ENCODE results near the gene ANKDD1B.
"Not testable (repeated sequence)": the region's sequence is repeated elsewhere in the genome, so short reads cannot be mapped to it uniquely, and the experiment has no call there.

The ANKDD1B gene

DNA sequence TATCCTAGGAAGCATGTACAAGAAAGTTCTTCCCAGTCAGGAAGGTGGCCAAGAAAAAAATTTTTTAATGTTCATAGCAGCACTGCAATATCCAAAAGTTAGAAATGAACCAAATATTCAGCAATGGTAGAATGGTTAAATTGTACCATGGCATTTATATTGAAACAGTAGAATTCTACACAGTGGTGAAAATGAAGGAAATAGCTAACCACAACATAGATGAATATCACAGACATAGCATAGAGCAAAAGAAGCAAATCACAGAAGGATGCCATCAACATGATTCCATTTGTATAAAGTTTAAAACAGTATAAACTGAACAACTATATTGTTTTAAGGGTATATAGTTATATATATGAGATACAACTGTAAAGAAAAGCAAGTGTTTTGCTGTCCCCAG, 10.7 kb upstream of the ANKDD1B start:
- Histone ChIP-seq H3K27me3 (ENCODE audit: control insufficient read depth, insufficient read depth, low read length) (no peaks in the 10 kb centered on the region), H3K36me3 (ENCODE audit: control insufficient read depth, insufficient read depth, low read length) (peaks cover 6% of the 10 kb centered on the region; the same call in 1 of the 2 replicates), H3K27ac (ENCODE audit: low read depth, low read length) (no peak overlapping the region), H3K9ac (ENCODE audit: low read length) (no peak overlapping the region), H3K4me1 (ENCODE audit: control insufficient read depth, insufficient read depth, low read length) (peaks cover 18% of the 10 kb centered on the region), H3K9me3 (ENCODE audit: control insufficient read depth, insufficient read depth, low read depth, low read length) (no peaks in the 10 kb centered on the region), H3K4me3 (ENCODE audit: low read depth, low read length) (no peak overlapping the region)

DNA sequence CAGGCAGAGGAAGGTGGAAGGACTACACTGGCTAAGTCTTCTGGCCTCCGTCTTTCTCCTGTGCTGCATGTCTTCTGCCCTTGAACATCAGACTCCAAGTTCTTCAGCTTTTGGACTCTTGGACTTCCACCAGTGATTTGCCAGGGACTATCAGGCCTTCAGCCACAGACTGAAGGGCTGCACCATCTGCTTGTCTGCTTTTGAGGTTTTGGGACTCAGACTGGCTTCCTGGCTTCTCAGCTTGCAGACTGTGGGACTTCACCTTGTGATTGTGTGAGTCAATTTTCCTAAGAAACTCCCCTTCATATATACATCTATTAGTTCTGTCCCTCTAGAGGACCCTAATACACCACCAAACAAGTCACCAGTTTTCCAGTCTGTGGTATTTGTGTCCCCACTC, 9.7 kb upstream of the ANKDD1B start:
- no peak overlapping the region for H3K27ac ChIP-seq (ENCODE audit: low read depth, low read length)
- H3K27me3 ChIP-seq (ENCODE audit: control insufficient read depth, insufficient read depth, low read length): no peaks in the 10 kb centered on the region
- H3K9ac ChIP-seq (ENCODE audit: low read length): no peak overlapping the region
- peaks cover 4% of the 10 kb centered on the region; the same call in 1 of the 2 replicates for H3K36me3 ChIP-seq (ENCODE audit: control insufficient read depth, insufficient read depth, low read length)
- no peaks in the 10 kb centered on the region for H3K9me3 ChIP-seq (ENCODE audit: control insufficient read depth, insufficient read depth, low read depth, low read length)
- H3K4me3 ChIP-seq (ENCODE audit: low read depth, low read length): no peak overlapping the region
- H3K4me1 ChIP-seq (ENCODE audit: control insufficient read depth, insufficient read depth, low read length): peaks cover 20% of the 10 kb centered on the region

DNA sequence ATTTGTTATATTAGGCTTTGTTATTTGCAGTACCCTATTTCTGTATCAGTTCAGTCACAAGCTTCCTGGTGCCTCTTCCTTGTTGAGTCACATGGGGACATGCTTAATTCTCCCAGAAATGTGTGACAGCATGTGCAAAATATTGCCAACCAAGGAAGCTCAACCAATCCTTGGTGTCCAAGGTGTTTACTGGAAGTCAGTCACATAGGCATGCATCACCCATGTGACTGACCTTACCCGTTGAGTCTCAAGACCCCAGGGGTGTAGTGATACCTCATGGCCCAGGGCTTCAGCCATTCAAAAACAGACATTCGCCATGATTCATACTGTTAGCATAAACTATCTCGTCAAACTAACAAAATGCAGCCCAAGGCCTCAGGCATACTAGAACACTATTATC, 9.3 kb upstream of the ANKDD1B start:
- Histone ChIP-seq H3K9me3 (ENCODE audit: control insufficient read depth, insufficient read depth, low read depth, low read length) (no peaks in the 10 kb centered on the region), H3K4me3 (ENCODE audit: low read depth, low read length) (no peak overlapping the region), H3K9ac (ENCODE audit: low read length) (no peak overlapping the region), H3K27me3 (ENCODE audit: control insufficient read depth, insufficient read depth, low read length) (no peaks in the 10 kb centered on the region), H3K4me1 (ENCODE audit: control insufficient read depth, insufficient read depth, low read length) (peaks cover 25% of the 10 kb centered on the region), H3K27ac (ENCODE audit: low read depth, low read length) (no peak overlapping the region), H3K36me3 (ENCODE audit: control insufficient read depth, insufficient read depth, low read length) (peaks cover 4% of the 10 kb centered on the region; the same call in 1 of the 2 replicates)

DNA sequence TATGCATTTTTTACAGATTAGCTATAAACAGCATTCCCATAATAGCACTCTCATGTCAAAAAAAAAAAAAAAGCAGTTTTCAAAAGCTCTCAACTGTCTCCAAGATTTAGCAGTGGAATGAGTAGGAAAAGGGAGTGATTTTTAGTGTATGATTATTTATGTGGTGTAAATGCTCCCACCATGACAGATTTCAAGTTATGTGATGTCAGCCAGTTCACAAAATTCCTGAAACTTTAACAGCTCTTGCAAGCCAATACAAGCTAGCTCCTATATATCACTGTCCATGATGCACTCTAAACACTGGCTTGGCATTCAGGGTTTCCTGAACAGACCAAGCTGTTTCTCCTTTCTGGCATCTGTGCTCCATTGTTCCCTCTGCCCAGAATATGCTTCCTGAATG, 7.9 kb upstream of the ANKDD1B start:
- peaks cover 4% of the 10 kb centered on the region; the same call in 1 of the 2 replicates for H3K36me3 ChIP-seq (ENCODE audit: control insufficient read depth, insufficient read depth, low read length)
- H3K9ac ChIP-seq (ENCODE audit: low read length): no peak overlapping the region
- peaks cover 30% of the 10 kb centered on the region for H3K4me1 ChIP-seq (ENCODE audit: control insufficient read depth, insufficient read depth, low read length)
- no peak overlapping the region for H3K4me3 ChIP-seq (ENCODE audit: low read depth, low read length)
- H3K9me3 ChIP-seq (ENCODE audit: control insufficient read depth, insufficient read depth, low read depth, low read length): no peaks in the 10 kb centered on the region
- no peaks in the 10 kb centered on the region for H3K27me3 ChIP-seq (ENCODE audit: control insufficient read depth, insufficient read depth, low read length)
- no peak overlapping the region for H3K27ac ChIP-seq (ENCODE audit: low read depth, low read length)

DNA sequence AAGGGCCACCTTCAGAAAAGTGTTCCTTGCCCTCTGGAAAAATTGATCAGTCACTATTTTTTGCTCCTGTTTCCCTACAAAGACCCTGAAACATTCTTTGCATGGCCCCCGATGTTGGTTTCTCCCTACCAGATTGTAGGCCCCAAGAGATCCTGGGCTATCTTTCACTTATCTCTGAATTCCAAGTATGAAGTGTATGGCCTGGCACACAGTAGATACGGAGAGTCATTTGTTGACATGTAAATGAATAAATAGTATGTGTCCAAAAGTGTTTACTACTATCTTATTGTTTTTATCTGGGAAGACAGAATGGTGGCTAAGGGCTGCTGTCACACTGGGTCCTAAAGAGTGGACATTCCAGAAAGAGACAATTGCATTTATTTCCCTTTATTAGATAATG, 7.4 kb upstream of the ANKDD1B start:
- peaks cover 34% of the 10 kb centered on the region for H3K4me1 ChIP-seq (ENCODE audit: control insufficient read depth, insufficient read depth, low read length)
- no peaks in the 10 kb centered on the region for H3K27me3 ChIP-seq (ENCODE audit: control insufficient read depth, insufficient read depth, low read length)
- H3K9ac ChIP-seq (ENCODE audit: low read length): no peak overlapping the region
- H3K4me3 ChIP-seq (ENCODE audit: low read depth, low read length): no peak overlapping the region
- H3K36me3 ChIP-seq (ENCODE audit: control insufficient read depth, insufficient read depth, low read length): peaks cover 4% of the 10 kb centered on the region; the same call in 1 of the 2 replicates
- no peak overlapping the region; the same call in 1 of the 2 replicates for H3K27ac ChIP-seq (ENCODE audit: low read depth, low read length)
- H3K9me3 ChIP-seq (ENCODE audit: control insufficient read depth, insufficient read depth, low read depth, low read length): no peaks in the 10 kb centered on the region

DNA sequence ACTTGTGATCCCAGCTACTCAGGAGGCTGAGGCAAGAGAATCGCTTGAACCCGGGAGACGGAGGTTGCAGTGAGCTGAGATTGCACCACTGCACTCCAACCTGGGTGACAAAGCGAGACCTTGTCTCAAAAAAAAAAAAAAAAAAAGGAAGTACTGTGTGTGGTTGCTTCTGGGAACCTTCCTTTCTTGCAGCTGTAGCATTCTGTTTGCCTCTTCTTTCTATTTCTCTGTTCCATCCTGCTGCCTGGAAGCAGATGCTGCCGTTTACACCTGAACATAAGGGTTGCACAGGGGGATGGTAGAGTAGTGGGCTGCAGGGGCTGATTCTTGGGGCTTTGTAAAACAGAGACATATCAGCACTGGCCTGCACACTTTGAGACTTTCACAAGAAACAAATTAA, 3.9 kb upstream of the ANKDD1B start:
- peak overlapping the region; percentile 90; the same call in 1 of the 2 replicates for H3K27ac ChIP-seq (ENCODE audit: low read depth, low read length)
- H3K4me1 ChIP-seq (ENCODE audit: control insufficient read depth, insufficient read depth, low read length): peaks cover 45% of the 10 kb centered on the region
- peak overlapping the region; percentile 86 for H3K9ac ChIP-seq (ENCODE audit: low read length)
- H3K27me3 ChIP-seq (ENCODE audit: control insufficient read depth, insufficient read depth, low read length); H3K36me3 ChIP-seq (ENCODE audit: control insufficient read depth, insufficient read depth, low read length); H3K4me3 ChIP-seq (ENCODE audit: low read depth, low read length); H3K9me3 ChIP-seq (ENCODE audit: control insufficient read depth, insufficient read depth, low read depth, low read length): not testable (repeated sequence)

DNA sequence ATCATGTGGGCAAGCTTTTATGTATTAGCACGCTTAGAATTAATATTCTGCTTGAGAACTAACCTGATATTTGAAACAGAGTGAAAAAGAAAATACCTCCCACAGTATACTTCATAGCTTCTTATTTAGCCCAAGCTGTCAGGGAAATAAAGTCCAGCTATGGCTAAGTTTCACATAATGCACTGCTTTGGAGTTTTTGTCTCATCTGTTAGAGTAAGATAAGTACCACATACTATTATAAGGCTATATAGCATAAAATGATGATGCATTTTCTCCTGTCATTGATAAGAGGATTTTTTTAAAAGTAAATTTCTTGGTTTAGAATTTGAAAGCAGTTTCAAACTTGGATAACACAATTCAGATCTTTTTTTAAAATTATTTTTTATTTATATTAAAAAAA, 2.4 kb upstream of the ANKDD1B start:
- peaks cover 47% of the 10 kb centered on the region for H3K4me1 ChIP-seq (ENCODE audit: control insufficient read depth, insufficient read depth, low read length)
- no peak overlapping the region for H3K4me3 ChIP-seq (ENCODE audit: low read depth, low read length)
- H3K27ac ChIP-seq (ENCODE audit: low read depth, low read length): no peak overlapping the region
- peaks cover 3% of the 10 kb centered on the region; the same call in 1 of the 2 replicates for H3K27me3 ChIP-seq (ENCODE audit: control insufficient read depth, insufficient read depth, low read length)
- no peak overlapping the region for H3K9ac ChIP-seq (ENCODE audit: low read length)
- H3K36me3 ChIP-seq (ENCODE audit: control insufficient read depth, insufficient read depth, low read length): no peaks in the 10 kb centered on the region
- no peaks in the 10 kb centered on the region for H3K9me3 ChIP-seq (ENCODE audit: control insufficient read depth, insufficient read depth, low read depth, low read length)

DNA sequence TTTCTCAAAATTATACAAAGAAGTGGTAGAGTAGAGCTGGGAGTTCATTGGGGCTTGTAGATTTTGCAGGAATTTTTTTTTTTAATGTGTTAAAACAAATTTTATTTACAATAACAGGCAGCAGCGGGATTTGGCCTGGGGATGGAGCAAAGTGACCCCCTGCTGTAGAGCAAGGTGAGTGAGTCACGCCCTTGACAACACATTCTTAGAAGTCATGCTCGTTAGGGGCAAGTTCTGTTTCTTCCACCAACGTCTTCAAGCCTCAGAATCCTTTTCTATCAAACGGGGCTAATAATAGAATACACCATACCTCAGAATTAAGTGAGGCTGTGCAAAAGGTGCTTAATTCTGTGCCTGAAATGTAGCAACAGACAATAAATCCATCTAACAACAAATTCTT, 1.1 kb upstream of the ANKDD1B start:
- Histone ChIP-seq H3K9ac (ENCODE audit: low read length) (peak overlapping the region; percentile 60), H3K9me3 (ENCODE audit: control insufficient read depth, insufficient read depth, low read depth, low read length) (no peaks in the 10 kb centered on the region), H3K27me3 (ENCODE audit: control insufficient read depth, insufficient read depth, low read length) (peaks cover 3% of the 10 kb centered on the region; the same call in 1 of the 2 replicates), H3K4me3 (ENCODE audit: low read depth, low read length) (peak overlapping the region; percentile 69; the same call in 1 of the 2 replicates), H3K27ac (ENCODE audit: low read depth, low read length) (peak overlapping the region; percentile 67; the same call in 1 of the 2 replicates), H3K4me1 (ENCODE audit: control insufficient read depth, insufficient read depth, low read length) (peaks cover 40% of the 10 kb centered on the region), H3K36me3 (ENCODE audit: control insufficient read depth, insufficient read depth, low read length) (no peaks in the 10 kb centered on the region)

DNA sequence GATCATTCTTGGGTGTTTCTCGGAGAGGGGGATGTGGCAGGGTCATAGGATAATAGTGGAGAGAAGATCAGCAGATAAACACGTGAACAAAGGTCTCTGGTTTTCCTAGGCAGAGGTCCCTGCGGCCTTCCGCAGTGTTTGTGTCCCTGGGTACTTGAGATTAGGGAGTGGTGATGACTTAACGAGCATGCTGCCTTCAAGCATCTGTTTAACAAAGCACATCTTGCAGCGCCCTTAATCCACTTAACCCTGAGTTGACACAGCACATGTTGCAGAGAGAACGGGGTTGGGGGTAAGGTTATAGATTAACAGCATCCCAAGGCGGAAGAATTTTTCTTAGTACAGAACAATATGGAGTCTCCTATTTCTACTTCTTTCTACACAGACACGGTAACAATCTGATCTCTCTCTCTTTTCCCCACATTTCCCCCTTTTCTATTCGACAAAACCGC, 368 bp upstream of the ANKDD1B start:
- not testable (repeated sequence) for H3K36me3 ChIP-seq (ENCODE audit: control insufficient read depth, insufficient read depth, low read length); H3K27me3 ChIP-seq (ENCODE audit: control insufficient read depth, insufficient read depth, low read length); H3K9me3 ChIP-seq (ENCODE audit: control insufficient read depth, insufficient read depth, low read depth, low read length)
- Histone ChIP-seq H3K27ac (ENCODE audit: low read depth, low read length) (peak overlapping the region; percentile 90; the same call in 1 of the 2 replicates), H3K4me1 (ENCODE audit: control insufficient read depth, insufficient read depth, low read length) (peaks cover 35% of the 10 kb centered on the region), H3K4me3 (ENCODE audit: low read depth, low read length) (peak overlapping the region; percentile 69), H3K9ac (ENCODE audit: low read length) (peak overlapping the region; percentile 96)

DNA sequence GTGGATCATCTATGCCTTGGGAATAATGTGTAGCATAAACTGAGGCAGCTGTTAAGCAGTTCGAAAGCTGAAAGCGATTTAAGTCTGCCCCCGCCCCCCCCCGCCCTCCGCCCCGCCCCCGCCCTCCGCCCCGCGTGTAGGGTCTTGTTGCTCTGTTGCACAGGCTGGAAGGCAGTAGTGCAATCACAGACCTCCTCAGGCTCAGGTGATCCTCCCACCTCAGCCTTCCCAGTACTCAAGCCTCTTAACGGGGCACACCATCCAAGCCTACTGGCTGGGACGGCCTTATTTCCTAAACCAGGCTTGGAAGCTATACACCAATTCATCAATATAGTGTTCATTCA, 945 bp downstream of the ANKDD1B start:
- Histone ChIP-seq H3K4me3 (ENCODE audit: low read depth, low read length) (peak overlapping the region; percentile 69), H3K27ac (ENCODE audit: low read depth, low read length) (no peak overlapping the region; the same call in 1 of the 2 replicates), H3K9ac (ENCODE audit: low read length) (peak overlapping the region; percentile 96), H3K36me3 (ENCODE audit: control insufficient read depth, insufficient read depth, low read length) (no peaks in the 10 kb centered on the region), H3K4me1 (ENCODE audit: control insufficient read depth, insufficient read depth, low read length) (peaks cover 41% of the 10 kb centered on the region), H3K27me3 (ENCODE audit: control insufficient read depth, insufficient read depth, low read length) (peaks cover 3% of the 10 kb centered on the region; the same call in 1 of the 2 replicates), H3K9me3 (ENCODE audit: control insufficient read depth, insufficient read depth, low read depth, low read length) (no peaks in the 10 kb centered on the region)

DNA sequence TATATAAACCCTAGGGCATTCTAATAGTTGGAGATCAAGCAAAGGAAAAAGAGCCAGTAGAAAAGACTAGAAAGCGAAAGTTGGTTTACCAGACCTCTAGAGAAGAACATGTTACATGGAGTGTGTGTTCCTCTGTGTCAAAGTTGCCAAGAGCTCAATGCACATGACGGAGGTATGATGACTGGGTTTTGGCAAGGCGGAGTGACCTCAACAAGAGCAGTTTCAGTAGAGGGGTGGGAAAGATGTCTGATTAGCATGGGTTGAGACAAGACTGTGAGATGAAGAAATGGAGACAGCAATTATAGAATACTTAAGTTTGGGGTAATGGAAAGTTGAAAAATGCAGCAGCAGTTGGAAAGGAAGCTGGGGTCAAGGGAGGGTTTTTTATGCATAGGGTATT, 1.6 kb downstream of the ANKDD1B start:
- Histone ChIP-seq H3K36me3 (ENCODE audit: control insufficient read depth, insufficient read depth, low read length) (no peaks in the 10 kb centered on the region), H3K4me3 (ENCODE audit: low read depth, low read length) (peak overlapping the region; percentile 26; the same call in 1 of the 2 replicates), H3K27ac (ENCODE audit: low read depth, low read length) (no peak overlapping the region), H3K4me1 (ENCODE audit: control insufficient read depth, insufficient read depth, low read length) (peaks cover 44% of the 10 kb centered on the region), H3K9ac (ENCODE audit: low read length) (no peak overlapping the region), H3K9me3 (ENCODE audit: control insufficient read depth, insufficient read depth, low read depth, low read length) (no peaks in the 10 kb centered on the region), H3K27me3 (ENCODE audit: control insufficient read depth, insufficient read depth, low read length) (peaks cover 3% of the 10 kb centered on the region; the same call in 1 of the 2 replicates)
